ENCODE results near the gene PPARG. TPM values are rescaled to one million over a fixed set of nuclear protein-coding genes. Genes with fewer than 3 reads are reported as not detected.

Gene PPARG
- total and polyA plus RNA-seq, 2 of the 8 experiments (the other 6 are each of a cell fraction or from before 2014, with no cell fraction given): 0.06 TPM; not detected in 1

- Histone ChIP-seq H3K79me2 (ENCODE audit: control insufficient read depth in 1 of 2, insufficient read depth in 2 of 2, low read length in 2 of 2) (no peaks in the 10 kb centered on the region), H3K4me1 (replicated peaks in 1 of 4; ENCODE audit: control insufficient read depth in 3 of 4, insufficient read depth in 4 of 4, low read length in 3 of 4) (peaks cover 0 to 8% (median 6%) of the 10 kb centered on the region in 4 experiments; a peak in 4 of 7 replicates), H4K91ac (replicated peaks; ENCODE audit: insufficient read length, low read length) (no peak overlapping the region), H3K9me3 (ENCODE audit: insufficient read depth in 2 of 2, low read depth in 1 of 2, low read length in 1 of 2) (no peaks in the 10 kb centered on the region), H3K4me2 (ENCODE audit: insufficient read depth in 1 of 2, low read depth in 2 of 2, low read length in 2 of 2) (no peak overlapping the region), H3K23me2 (ENCODE audit: low read depth, low read length) (no peaks in the 10 kb centered on the region), H3K9ac (replicated peaks in 1 of 4; ENCODE audit: extremely low read depth in 1 of 4, low read depth in 3 of 4, low read length in 3 of 4) (no peak overlapping the region), H3K56ac (replicated peaks; ENCODE audit: insufficient read length, low read depth, low read length) (no peak overlapping the region), H3K79me1 (ENCODE audit: low read depth, low read length) (no peaks in the 10 kb centered on the region), H2AFZ (ENCODE audit: low read length) (no peak overlapping the region), H2BK12ac (ENCODE audit: low read depth, low read length) (no peak overlapping the region), H3K4ac (replicated peaks; ENCODE audit: insufficient read length, low read depth, low read length) (no peak overlapping the region), H3K14ac (ENCODE audit: insufficient read length) (no peak overlapping the region), H3K23ac (ENCODE audit: insufficient read length) (no peak overlapping the region), H3K18ac (ENCODE audit: extremely low read depth, low read length) (no peak overlapping the region), H4K5ac (ENCODE audit: insufficient read length, low read depth, low read length) (no peak overlapping the region), H3K4me3 (ENCODE audit: extremely low read depth in 1 of 4, insufficient read depth in 2 of 4, low read depth in 3 of 4, low read length in 4 of 4) (no peak overlapping the region), H3K36me3 (ENCODE audit: control insufficient read depth in 2 of 4, insufficient read depth in 4 of 4, low read length in 3 of 4) (no peaks in the 10 kb centered on the region), H3K27ac (ENCODE audit: low read depth, low read length) (no peak overlapping the region), H2BK5ac (ENCODE audit: low read depth, low read length) (no peak overlapping the region), H4K8ac (ENCODE audit: extremely low read depth, insufficient read depth, low read length) (no peak overlapping the region), H2BK120ac (replicated peaks; ENCODE audit: low read depth, low read length) (no peak overlapping the region), H3K27me3 (replicated peaks in 1 of 4; ENCODE audit: control insufficient read depth in 3 of 4, extremely low read depth in 1 of 4, insufficient read depth in 3 of 4, low read length in 3 of 4) (no peaks in the 10 kb centered on the region), H4K20me1 (replicated peaks in 1 of 2; ENCODE audit: control insufficient read depth in 1 of 2, insufficient read depth in 2 of 2, low read length in 2 of 2) (no peaks in the 10 kb centered on the region), H2AK5ac (ENCODE audit: low read depth, low read length) (no peak overlapping the region), H2BK20ac (ENCODE audit: low read length) (no peak overlapping the region), H2BK15ac (ENCODE audit: low read length) (no peak overlapping the region)
- FAIRE-seq (no peak), DNase-seq (ENCODE audit: low read depth in 1 of 2, low spot score in 2 of 2) (no peak)
- CTCF ChIA-PET (ENCODE audit: partially characterized antibody): no interaction called here
- POLR2A ChIA-PET (ENCODE audit: partially characterized antibody): no interaction called here
- TF ChIP-seq NANOG (IDR thresholded peaks at IDR 0.05; ENCODE audit: insufficient read depth, low read depth, low read length, poor library complexity, severe bottlenecking): no peak
- WGBS, 2 experiments (ENCODE audit: extremely low coverage in 1 of 2, insufficient coverage in 1 of 2, insufficient read length in 1 of 2, insufficient replicate concordance in 2 of 2, low coverage in 1 of 2, low lambda C conversion rate in 2 of 2, missing lambda C conversion rate in 1 of 2): 70% methylated on average over 5 of the region's 5 CpGs; no CpG with 5 or more reads in 1 of the 2 experiments
Measured at GRCh38 chr3:12430086-12430485, 141.2 kb downstream of the PPARG start.
